ENCODE measurements around the gene KLC1. TPM values are rescaled to one million over a fixed set of nuclear protein-coding genes. Genes with fewer than 3 reads are reported as not detected.

KLC1 gene
- total RNA-seq, 1 donor from 2014 or later = 238 TPM

DNA sequence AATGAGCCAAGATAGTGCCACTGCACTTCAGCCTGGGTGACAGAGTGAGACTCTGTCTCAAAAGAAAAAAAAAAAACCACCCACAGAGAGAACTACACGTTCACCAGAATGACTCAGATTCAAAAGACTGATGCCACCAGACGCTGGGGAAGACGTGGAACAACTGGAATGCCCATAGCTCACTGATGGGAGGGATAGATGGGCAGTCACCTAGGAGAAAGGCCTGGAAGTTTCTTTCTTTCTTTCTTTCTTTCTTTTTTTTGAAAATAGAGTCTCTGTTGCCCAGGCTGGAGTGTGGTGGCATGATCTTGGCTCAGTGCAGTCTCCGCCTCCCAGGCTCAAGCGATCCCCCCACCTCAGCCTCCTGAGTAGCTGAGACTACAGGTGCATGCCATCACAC lies 10.0 kb upstream of the KLC1 start:
- Histone ChIP-seq H3K9me3 (ENCODE audit: insufficient read depth, low read depth, low read length) (no peaks in the 10 kb centered on the region), H3K4me1 (ENCODE audit: insufficient read depth, low read length) (no peaks in the 10 kb centered on the region), H3K4me3 (ENCODE audit: insufficient read depth, low read depth, low read length) (no peak overlapping the region), H3K27me3 (ENCODE audit: insufficient read depth, low read length) (no peaks in the 10 kb centered on the region), H3K27ac (ENCODE audit: low read depth, low read length) (no peak overlapping the region), H4K20me1 (ENCODE audit: insufficient read depth, low read length) (no peaks in the 10 kb centered on the region), H2AFZ (ENCODE audit: low read depth, low read length) (no peak overlapping the region), H3K36me3 (ENCODE audit: insufficient read depth, low read length) (no peaks in the 10 kb centered on the region), H3K4me2 (ENCODE audit: low read length) (no peak overlapping the region), H3K9ac (ENCODE audit: low read length) (no peak overlapping the region), H3K79me2 (ENCODE audit: insufficient read depth, low read length) (no peaks in the 10 kb centered on the region)
- Mint-ChIP-seq H3K36me3 (ENCODE audit: low read depth, unreplicated experiment) (no peaks in the 10 kb centered on the region), H3K27ac (ENCODE audit: unreplicated experiment) (no peak overlapping the region), H3K27me3 (ENCODE audit: low read depth, unreplicated experiment) (peaks cover 3% of the 10 kb centered on the region), H3K9me3 (ENCODE audit: unreplicated experiment) (no peaks in the 10 kb centered on the region), H3K4me3 (ENCODE audit: unreplicated experiment) (no peak overlapping the region), H3K4me1 (ENCODE audit: low read depth, unreplicated experiment) (peaks cover 2% of the 10 kb centered on the region)
- no peak for FAIRE-seq
- no peak for TF ChIP-seq EZH2 (IDR thresholded peaks at IDR 0.05; ENCODE audit: insufficient read depth, low read length)
- TF ChIP-seq CTCF (IDR thresholded peaks at IDR 0.05; ENCODE audit: insufficient read depth, low read depth, low read length) = no peak
- DNase-seq (ENCODE audit: low read depth) = peak; percentile 29

DNA sequence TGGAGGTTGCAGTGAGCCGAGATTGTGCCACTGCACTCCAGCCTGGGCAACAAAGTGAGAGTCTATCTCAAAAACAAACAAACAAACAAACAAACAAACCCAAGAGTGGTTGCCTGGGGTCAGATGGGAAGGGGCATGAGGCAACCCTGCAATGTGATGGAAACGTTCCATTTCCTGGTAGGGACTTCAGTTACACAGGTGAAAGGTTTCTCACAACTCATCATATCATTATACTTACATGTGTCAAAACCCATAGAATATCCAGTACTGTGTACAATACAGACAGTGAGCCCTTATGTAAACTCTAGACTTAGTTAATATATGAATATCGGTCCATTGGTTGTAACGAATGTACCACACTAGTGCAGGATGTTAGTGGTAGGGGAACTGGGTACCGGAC lies 7.2 kb upstream of the KLC1 start:
- Mint-ChIP-seq H3K9me3 (ENCODE audit: unreplicated experiment) (no peaks in the 10 kb centered on the region), H3K4me3 (ENCODE audit: unreplicated experiment) (no peak overlapping the region), H3K27ac (ENCODE audit: unreplicated experiment) (no peak overlapping the region), H3K27me3 (ENCODE audit: low read depth, unreplicated experiment) (peaks cover 3% of the 10 kb centered on the region), H3K36me3 (ENCODE audit: low read depth, unreplicated experiment) (no peaks in the 10 kb centered on the region), H3K4me1 (ENCODE audit: low read depth, unreplicated experiment) (peaks cover 14% of the 10 kb centered on the region)
- H2AFZ ChIP-seq (ENCODE audit: low read depth, low read length) = no peak overlapping the region
- H3K79me2 ChIP-seq (ENCODE audit: insufficient read depth, low read length) = no peaks in the 10 kb centered on the region
- TF ChIP-seq CTCF (IDR thresholded peaks at IDR 0.05; ENCODE audit: insufficient read depth, low read depth, low read length) (no peak), EZH2 (IDR thresholded peaks at IDR 0.05; ENCODE audit: insufficient read depth, low read length) (no peak)
- no peak overlapping the region for H3K27ac ChIP-seq (ENCODE audit: low read depth, low read length)
- H3K9me3 ChIP-seq (ENCODE audit: insufficient read depth, low read depth, low read length) = no peaks in the 10 kb centered on the region
- no peak for DNase-seq (ENCODE audit: low read depth)
- FAIRE-seq = no peak
- H3K9ac ChIP-seq (ENCODE audit: low read length) = no peak overlapping the region
- no peak overlapping the region for H3K4me2 ChIP-seq (ENCODE audit: low read length)
- H3K27me3 ChIP-seq (ENCODE audit: insufficient read depth, low read length) = no peaks in the 10 kb centered on the region
- no peak overlapping the region for H3K4me3 ChIP-seq (ENCODE audit: insufficient read depth, low read depth, low read length)
- peaks cover 5% of the 10 kb centered on the region for H3K4me1 ChIP-seq (ENCODE audit: insufficient read depth, low read length)
- H4K20me1 ChIP-seq (ENCODE audit: insufficient read depth, low read length) = no peaks in the 10 kb centered on the region
- H3K36me3 ChIP-seq (ENCODE audit: insufficient read depth, low read length) = no peaks in the 10 kb centered on the region

DNA sequence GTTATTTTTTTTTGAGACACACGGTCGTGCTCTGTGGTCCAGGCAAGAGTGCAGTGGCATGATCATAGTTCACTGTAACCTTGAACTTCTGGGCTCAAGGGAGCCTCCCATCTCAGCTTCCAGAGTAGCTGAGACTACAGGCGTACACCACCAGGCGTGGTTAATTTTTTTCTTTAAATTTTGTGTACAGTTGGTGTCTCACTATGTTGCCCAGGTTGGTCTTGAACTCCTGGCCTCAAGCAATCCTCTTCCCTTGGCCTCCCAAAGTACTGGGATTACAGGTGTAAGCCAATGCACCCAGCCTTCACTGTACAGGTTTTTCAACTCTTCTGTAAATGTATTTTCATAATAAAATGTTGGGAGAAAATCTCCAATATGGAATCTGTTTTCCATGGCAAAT lies 5.7 kb upstream of the KLC1 start:
- H3K9me3 Mint-ChIP-seq (ENCODE audit: unreplicated experiment) = no peaks in the 10 kb centered on the region
- FAIRE-seq (no peak), DNase-seq (ENCODE audit: low read depth) (no peak)
- Histone ChIP-seq H3K36me3 (ENCODE audit: insufficient read depth, low read length) (no peaks in the 10 kb centered on the region), H3K4me2 (ENCODE audit: low read length) (no peak overlapping the region), H3K27me3 (ENCODE audit: insufficient read depth, low read length) (no peaks in the 10 kb centered on the region), H3K4me1 (ENCODE audit: insufficient read depth, low read length) (peaks cover 12% of the 10 kb centered on the region), H3K9me3 (ENCODE audit: insufficient read depth, low read depth, low read length) (no peaks in the 10 kb centered on the region), H3K4me3 (ENCODE audit: insufficient read depth, low read depth, low read length) (no peak overlapping the region), H3K27ac (ENCODE audit: low read depth, low read length) (no peak overlapping the region), H4K20me1 (ENCODE audit: insufficient read depth, low read length) (no peaks in the 10 kb centered on the region), H3K9ac (ENCODE audit: low read length) (no peak overlapping the region), H3K79me2 (ENCODE audit: insufficient read depth, low read length) (no peaks in the 10 kb centered on the region), H2AFZ (ENCODE audit: low read depth, low read length) (no peak overlapping the region)
- peaks cover 1% of the 10 kb centered on the region for H3K27me3 Mint-ChIP-seq (ENCODE audit: low read depth, unreplicated experiment)
- TF ChIP-seq EZH2 (IDR thresholded peaks at IDR 0.05; ENCODE audit: insufficient read depth, low read length) (no peak), CTCF (IDR thresholded peaks at IDR 0.05; ENCODE audit: insufficient read depth, low read depth, low read length) (no peak)
- no peak overlapping the region for H3K27ac Mint-ChIP-seq (ENCODE audit: unreplicated experiment)
- H3K36me3 Mint-ChIP-seq (ENCODE audit: low read depth, unreplicated experiment) = no peaks in the 10 kb centered on the region
- peaks cover 17% of the 10 kb centered on the region for H3K4me1 Mint-ChIP-seq (ENCODE audit: low read depth, unreplicated experiment)
- H3K4me3 Mint-ChIP-seq (ENCODE audit: unreplicated experiment) = no peak overlapping the region
